COLO668 (cell line): ENCODE results near the gene AMELX.

Experiments
- DNase-seq: peaks from one replicate; lab custom pipeline; 2025; ENCODE audit not compliant: unreplicated experiment; lab: John Stamatoyannopoulos, UW

AMELX gene

DNA sequence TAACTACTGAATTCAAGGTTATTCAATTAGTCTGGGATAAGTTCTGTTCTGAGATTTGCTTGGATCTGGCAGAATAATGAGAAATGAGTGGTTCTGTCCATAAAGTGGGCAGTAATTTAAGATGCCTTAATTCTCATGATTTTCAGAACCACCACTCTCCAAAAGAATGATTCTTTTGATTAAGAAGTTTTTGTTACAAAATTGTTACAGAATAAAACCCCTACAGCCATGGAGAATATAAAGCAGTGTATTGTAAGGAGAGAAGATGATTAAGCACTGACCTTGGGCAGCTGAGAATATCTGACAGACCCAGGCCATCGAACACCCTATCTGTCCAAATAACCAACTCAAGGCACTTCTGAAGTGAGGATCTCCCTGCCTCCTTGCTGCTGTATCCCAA, 12.4 kb downstream of the AMELX start:
- DNase-seq: no peak

DNA sequence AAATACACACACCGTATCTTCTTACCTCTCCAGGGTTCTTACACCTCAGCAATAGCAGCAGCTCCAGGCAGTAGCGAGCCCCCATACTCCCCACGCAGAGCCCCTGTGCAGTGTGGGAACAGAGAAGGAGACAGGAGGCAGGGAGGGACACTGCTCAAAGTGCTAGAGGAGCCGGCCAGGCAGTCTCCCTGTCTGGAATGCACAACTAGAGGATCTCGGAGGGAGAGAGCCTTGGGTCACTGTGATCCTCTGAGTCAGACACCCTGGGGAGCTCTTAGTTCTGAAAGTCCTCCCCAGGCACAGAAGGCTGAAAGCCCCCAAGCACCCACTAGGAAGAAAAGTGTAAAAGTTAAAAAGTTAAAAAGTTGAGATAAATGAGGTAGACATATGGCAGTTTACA, 16.0 kb downstream of the AMELX start:
- no peak for DNase-seq

DNA sequence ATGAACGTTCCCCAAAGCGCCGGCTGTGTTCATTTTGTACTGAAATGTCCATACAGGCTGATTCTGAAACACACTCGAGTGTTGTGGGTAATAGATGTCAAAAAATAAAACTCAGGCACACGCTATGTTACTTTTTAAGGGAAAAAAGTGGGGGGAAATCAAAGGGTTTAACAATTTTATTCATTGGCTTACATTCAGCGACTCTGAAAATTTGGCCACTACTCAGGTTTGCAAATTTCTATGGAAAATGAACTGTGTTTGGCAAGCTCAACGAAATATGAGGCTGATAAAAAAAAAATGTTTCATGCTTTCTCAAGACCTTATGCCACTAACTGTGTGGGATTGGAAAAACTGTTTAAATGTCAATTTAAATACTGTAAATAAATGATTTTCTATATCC, 18.5 kb downstream of the AMELX start:
- no peak for DNase-seq

DNA sequence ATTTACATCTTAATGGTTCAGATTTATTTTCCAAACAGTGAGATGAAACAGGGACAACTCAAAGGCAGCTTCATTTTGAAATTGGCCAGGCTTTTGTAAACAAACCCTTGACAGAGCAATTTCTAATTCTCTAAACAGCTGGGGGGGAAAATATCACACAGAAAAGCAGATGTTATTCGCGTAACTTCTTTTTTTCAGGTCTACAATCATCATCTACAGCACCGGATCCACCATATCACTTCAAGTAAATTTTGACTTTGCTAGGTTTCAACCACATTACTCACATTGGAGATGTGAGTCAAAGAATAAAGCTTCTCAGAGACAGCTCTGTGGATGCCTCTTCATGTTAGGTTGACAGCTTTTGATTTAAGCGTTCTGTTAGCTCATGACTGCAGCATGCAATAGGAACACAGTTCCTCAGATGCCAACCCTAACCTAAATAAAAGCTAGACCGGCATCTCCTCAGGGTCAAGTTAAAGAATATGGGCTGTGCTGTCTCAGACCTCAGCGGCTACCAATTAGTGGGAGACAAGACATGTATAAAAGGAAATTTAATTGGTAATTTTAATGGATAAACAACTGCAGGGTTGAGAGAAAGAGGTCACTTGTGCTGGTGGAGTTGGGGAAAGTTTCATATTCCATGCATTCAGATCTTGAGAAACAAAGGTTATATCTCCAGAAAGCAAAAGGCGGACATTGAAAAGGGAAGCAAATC, 26.8 kb downstream of the AMELX start:
- DNase-seq: no peak

DNA sequence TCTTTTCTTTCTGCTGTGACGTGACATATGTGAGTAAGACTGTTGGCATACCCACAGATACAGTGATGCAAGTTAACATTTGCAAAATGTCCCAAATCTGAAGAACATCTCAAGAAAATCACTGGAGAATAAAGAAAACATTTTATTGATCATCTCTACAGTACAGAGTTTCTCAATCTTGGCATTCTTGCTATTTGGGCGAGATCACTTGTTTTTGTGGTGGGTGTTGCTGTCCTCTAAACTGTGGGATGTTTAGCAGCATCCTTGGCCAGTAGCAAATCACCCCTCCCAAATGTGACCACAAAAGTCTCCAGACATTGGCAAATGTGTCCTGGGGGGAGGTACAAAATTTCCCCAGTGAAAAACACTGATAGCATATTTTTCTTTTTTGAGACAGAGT, 28.8 kb downstream of the AMELX start:
- DNase-seq: no peak

DNA sequence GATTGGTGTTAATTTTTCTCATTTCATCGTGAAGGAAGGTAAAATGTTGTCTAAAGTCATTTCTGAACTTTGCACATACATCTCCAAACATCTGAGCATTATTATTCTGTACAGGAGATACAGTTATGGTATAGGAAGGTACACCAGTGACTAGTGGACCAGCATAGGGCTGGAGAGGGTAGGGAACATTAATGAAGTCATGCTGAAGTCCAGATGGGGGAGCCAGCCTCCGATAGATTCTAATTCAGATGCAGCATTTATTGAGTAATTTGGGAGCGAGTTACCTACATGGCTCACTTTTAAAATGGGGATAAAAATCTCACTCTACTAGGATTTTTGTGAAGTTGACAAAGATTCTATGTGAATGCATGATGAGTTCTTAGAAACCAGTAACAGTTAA, 34.9 kb downstream of the AMELX start:
- no peak for DNase-seq

DNA sequence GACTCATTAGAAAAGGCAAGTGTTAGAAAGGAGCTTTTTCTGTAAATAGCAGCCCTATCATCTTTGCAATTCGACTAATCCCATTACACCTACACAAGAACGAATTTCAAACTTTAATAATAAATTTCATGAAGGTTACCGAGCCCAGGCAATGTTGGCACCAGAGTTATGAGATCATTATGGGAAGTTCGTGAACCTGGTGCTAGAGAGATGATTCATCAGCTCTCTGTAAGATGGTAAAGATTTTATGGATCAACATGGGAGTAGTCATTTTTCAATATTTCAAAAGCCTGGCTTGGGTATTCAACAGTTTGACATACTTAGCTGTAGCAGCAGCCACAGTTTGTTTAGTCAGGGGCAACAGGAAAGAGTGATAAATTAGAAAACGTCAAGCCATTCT, 35.8 kb downstream of the AMELX start:
- DNase-seq: no peak

DNA sequence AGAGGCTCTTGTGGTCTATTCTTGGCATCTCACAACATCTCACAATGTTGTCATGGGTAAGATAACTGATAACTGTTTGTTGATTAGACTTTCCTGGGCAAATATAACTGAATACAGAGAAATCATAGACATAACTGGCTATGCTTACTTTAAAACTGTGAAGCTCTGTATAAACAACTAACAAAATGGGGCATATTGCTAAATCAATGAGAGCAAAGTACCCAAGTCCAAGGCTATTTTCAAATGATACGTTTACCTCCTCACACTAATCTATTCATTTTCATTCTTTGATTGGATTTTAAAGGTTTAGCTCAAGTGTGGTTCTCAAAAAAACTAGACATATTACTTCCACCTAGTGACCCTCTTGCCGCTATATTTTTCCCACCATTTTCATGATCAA, 38.6 kb downstream of the AMELX start:
- no peak for DNase-seq

DNA sequence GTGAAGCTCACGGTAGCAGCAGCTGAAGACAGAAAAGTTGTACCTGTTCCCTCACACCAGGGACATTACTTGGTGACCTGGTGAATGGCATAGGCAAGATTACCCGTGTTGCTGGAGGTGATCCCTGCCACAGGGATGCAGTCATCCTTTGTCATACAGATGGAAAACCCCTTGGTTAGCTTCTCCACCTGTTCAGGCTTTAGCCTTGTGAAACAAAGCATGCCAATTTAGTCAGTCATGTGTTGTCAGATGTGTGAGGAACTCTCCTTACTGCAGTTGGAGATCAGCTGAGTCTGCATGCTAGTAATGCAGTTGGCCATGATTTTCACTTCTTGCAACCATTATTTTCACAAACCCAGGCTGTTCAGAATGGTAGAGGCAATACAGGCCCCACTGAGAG, 41.0 kb downstream of the AMELX start:
- DNase-seq: no peak

DNA sequence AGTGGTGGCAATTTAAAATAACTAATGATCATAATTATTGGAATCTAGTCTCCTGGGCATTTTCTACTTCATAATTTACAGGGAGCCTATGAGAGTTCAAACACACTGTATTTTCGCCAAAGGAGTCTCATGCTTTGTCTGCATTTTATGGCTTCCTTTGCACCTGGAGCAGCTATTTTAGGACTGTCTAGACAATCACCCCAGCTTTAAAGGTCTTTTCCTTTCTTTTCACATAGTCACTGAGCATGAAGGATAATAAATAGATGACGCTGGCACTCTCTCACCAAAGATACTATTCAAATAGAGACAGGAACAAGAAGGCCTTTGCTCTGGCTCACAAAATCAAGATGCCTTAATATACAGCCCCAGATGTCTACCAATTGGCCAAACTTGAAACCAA, 43.0 kb downstream of the AMELX start:
- DNase-seq: no peak

DNA sequence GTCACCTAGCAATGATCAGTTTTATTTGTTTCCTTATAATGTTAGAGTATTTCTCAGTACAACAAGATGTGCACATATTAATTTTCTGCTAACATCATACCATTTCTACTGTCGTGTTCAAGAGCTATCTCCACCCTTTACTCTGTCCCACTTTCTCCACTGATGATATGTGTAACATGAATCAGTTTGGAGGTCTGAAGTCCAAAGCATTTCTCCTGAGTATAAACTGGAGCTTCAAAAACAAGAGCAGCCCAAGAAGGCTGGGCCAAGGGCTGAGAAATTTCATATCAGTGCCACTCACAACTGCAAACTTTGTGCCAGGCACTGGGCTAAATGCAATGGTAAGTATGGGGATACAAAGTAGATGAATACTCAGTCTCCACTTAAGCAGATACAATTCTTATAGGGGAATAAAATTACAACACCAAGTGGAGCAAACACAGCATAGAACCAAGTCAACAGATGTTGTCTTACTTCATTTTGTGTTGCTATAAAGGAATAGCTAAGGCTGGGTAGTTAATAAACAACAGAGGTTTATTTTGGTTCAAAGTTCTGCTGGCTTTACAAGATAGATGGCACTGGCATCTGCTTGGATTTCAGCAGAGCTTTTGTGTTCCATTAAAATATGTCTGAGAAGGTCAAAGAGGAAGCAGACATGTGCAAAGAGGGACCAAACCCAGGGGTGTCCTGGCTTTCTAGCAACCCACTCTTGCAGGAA, 44.2 kb downstream of the AMELX start:
- DNase-seq: no peak

DNA sequence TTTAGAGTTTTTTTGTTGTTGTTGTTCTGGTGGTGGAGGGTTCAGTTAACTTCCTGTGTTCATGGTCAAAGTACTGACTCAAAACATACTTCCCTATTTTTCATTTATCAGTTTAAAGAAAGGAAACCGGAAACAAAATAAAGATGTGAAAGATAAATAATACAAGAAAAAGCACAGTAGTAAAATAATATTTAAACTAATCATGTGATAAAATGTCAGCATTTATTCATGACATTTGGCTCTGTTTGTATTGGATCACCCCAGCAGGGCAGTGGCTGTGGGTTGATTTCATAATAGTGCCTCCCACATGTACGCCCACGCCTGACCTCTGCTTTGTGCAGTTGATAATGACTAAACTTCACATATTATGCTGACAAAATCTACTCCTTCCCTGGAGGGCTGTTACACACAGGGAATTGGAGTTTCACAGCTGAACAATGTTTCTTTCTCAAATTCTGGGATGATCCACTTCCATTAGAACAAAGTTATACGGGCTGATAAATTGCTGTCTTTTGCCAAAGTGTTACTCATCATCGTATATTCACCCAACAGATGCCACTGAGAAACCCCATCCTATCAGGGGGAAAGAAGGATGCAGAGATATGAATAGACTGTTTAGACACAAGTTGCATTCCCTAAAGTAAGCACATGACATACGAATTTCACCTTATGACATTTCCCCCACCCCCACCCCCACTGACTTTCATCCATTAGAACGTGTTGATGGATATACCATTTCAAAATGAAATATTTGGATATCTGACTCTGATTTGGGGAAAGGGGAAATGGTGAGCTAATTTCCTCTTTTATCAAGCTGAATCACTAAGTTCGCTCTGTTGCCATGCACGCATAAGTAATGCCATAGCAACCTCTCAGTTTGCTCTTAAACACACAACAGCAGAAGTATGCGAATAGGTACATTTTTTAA, 48.3 kb downstream of the AMELX start:
- no peak for DNase-seq

DNA sequence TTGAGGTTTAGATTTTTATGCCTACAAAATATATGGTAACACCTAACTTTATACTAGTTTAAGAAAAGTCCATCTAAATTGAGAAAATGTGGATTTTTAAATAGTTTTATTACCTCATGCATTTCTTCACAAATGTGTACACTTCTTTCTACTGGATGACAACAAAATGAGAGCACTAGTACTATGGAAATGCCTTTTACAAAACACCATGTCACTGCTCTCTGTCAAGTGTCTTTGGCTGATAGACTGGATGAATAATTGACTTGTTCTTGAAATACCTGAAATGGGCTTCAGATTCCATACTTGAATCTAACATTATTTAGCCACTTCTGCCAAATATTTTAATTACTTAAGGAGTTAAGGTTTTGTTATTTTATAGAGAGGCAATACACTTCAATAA, 49.5 kb downstream of the AMELX start:
- DNase-seq: no peak

DNA sequence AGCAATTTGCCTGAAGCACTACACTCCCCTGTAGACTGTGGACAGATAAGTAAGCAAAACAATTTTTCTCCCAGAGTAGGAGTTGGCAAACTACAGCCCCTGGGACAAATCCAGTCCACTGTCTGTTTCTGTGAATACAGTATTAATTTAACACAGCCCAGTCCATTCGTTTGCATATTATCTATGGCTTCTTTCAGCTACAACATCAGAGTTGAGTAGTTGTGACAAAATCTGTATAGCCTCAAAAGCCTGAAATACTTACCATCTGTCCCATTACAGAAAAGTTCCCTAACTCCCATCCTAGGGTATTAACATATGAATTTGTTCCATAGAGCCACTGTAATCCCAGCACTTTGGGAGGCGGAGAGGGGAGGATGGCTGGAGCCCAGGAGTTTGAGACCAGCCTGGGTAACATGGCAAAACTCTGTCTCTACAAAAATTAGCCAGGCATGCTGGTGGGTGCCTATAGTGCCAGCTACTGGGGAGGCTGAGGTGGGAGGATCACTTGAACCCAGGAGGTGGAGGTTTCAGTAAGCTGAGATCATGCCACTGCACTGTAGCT, 53.0 kb downstream of the AMELX start:
- DNase-seq: no peak

DNA sequence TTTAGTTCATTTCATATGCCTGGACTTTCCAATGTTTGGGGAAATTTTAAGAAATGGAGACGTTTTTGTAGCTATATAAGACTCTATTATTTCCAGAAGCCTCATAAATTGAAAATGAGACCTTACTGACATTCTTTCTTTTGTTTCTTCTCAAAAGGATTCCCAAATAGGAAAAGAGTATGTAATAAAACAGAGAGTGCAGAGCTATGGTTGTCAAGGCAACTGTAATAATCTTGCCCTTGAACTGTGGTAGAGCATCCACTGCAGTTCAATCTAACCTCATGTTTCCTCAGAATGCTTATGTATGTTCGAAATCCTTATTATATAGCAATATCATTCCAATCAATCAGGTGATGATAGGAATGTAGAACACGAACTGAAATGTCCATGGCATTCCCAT, 54.1 kb downstream of the AMELX start:
- no peak for DNase-seq

DNA sequence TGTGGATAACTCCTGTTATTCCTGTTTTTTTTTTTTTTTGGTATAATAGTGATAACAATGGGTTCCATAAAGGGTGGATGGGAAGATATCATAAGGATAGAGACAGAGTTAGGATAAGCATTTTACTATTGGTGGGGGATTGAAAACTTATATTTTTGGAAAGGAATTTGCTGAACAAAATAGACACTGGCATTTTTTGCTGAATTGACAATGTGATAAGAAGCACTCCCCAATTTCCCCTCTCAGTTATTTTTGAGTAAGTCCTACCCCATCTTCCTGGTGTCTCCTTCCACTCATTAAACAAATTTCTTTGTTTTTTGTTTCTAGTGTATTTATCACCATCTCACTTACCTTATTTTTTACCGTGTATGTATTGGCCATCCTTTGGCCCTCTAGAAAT, 55.8 kb downstream of the AMELX start:
- no peak for DNase-seq

DNA sequence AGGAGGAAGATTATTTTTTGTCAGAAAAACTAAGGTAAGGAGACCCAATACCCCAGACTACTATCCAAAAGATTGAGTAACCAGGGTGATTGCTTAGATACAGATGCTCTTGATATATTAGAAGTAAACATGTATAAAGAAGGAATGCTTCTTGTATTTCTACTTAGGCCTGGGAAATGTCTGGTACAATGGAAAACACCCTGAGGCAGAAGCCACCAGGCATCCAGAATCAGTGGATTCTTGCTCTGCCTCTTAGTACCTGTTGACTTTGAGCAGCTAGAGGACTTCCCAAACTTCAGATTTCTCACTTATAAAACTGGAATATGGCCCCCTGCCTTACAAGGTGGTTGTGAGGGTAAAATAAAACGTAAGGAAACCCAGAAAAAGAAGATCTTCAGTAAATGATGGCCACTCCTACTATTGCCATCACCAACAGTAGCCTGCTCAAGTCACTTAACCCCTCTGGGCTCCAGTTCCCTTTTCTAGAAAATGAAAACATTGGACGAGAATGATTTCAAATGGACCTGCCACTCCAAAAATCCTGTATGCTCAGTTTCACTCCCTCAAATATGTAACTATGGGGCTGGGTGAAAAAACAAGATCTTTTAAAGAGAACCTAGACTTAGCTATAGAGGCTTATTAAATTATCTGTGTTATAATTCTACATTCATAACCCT, 56.6 kb downstream of the AMELX start:
- DNase-seq: no peak
